VCaP (cell line): ENCODE measurements around the gene SUN5.

Experiments
- H3K27ac ChIP-seq: fragments of 450-650 bp; 2 replicates; pipeline ENCODE4 v1.5.1; 2017
- TF ChIP-seq, protein P1 (sequence below): fragments of 450-650 bp; conservative IDR thresholded peaks from 2 replicates; pipeline ENCODE4 v1.5.1; 2017; ENCODE audit warnings: mild to moderate bottlenecking, moderate library complexity

The SUN5 gene

DNA sequence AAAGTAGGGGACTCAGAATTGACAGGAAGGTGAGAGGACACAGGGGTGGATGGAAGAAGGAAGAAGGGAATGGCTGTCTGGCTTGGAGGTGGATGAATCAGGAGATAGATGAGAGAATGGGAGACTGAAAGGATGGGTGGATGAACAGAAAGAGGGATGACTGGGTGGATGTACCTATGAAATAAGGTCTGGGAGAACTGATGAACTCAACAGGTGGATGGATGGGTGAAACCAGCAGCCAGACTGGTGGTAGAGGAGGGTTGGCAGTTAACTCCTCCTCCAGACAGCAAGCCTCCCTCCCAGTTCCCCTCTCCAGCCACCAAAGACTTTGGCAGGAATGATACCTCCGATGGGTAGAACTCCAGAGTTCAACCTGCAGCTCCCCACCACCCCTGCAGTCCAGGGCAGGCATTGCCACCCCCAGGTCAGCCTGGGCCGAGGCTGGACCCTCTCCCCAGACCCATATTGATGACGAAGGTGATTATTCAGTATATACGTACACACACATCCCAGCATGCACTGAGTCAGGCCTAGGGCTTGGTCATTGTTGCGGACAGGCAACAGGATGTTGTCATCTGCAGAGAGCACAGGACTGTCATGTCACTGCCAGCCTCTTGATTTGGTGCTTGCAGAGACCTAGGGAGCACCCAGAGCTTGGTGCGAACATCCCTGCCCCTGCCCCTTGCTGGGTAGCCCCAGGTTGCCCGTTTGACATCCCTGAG is 2.0 kb downstream of the SUN5 start:
- TF ChIP-seq, protein P1, sequence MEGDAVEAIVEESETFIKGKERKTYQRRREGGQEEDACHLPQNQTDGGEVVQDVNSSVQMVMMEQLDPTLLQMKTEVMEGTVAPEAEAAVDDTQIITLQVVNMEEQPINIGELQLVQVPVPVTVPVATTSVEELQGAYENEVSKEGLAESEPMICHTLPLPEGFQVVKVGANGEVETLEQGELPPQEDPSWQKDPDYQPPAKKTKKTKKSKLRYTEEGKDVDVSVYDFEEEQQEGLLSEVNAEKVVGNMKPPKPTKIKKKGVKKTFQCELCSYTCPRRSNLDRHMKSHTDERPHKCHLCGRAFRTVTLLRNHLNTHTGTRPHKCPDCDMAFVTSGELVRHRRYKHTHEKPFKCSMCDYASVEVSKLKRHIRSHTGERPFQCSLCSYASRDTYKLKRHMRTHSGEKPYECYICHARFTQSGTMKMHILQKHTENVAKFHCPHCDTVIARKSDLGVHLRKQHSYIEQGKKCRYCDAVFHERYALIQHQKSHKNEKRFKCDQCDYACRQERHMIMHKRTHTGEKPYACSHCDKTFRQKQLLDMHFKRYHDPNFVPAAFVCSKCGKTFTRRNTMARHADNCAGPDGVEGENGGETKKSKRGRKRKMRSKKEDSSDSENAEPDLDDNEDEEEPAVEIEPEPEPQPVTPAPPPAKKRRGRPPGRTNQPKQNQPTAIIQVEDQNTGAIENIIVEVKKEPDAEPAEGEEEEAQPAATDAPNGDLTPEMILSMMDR, result no peak
- no peak overlapping the region for H3K27ac ChIP-seq

DNA sequence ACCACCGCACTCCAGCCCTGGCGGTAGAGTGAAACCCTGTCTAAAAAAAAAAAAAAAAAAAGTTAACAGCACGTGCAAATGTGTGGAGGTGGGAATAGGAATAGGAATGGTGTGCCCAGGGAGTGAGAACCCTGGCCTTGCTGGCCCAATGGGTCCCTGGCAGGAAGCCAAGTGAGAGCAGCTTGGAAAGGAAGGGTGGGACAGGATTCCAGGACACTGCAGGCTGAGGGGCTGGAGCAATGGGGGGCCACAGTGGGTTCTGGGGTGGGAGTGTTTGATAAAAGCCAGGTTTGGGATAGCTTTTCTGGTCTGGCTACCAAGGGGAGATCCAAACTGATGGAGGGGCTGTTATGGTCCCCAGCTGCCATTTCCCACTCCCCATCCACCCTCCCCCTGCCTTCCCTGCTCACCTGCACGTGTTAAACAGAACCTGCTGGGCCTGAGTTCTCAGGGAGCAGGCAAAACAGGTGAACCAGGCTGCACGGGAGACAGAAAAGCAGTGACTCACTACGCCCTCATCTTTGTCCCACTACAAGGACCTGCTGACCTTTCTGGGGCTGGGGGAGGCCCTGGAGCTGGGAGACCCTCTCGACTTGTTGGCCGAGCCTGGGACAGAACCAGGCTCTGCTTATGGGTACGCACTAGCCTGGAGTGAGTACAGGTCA is 3.3 kb downstream of the SUN5 start:
- H3K27ac ChIP-seq, result no peak overlapping the region
- TF ChIP-seq, protein P1, result no peak

DNA sequence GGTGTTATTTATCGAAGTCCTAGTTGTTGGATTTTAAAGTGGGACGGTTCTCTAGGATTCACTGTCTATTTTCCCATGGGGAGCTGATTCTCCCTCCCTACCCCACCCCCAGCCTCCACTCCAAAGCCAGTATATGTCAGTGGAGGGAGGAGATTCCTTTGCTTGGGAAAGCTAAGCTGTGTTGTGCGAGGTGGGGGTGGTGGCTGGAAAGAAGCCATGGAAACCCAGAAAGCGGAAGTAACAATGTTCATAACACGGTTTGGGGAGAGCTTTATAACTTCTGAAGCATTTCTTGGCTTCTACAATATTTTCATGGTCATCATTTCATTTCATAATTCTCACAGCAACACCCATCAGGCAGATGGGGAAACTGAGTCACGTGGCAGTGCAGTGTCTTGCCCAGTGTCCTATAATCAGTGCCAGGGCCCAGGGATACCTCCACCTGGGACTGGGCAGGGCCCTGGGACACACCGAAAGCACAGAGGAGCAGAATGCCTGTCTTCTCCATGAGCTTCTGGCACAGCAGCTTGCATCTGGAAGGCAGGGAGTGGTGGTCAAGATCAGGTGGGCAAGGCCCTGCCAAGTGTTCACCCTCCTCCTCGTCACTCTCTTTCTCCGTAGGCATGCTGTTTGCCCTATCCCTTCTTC is 4.5 kb downstream of the SUN5 start:
- no peak overlapping the region for H3K27ac ChIP-seq
- TF ChIP-seq, protein P1, result no peak

DNA sequence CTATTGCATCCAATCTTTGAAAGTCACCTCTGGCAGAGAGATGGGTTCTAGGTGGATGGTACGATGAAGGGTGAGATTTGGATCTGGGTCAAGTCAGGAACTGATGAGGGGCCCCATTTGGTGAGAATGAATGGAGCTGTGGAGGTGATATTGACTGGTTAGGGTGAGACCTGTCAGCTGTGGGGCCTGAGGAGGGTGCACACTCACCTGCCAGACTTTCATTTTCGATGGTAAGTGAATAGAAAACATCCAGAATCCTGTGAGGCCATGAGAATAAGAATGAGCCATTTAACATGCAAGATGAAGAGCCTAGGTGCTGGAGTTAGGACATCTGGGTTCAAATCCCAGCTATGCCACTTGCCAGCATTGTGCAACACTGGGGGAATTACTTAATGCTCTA is 6.8 kb downstream of the SUN5 start:
- TF ChIP-seq, protein P1, result no peak
- no peak overlapping the region for H3K27ac ChIP-seq

DNA sequence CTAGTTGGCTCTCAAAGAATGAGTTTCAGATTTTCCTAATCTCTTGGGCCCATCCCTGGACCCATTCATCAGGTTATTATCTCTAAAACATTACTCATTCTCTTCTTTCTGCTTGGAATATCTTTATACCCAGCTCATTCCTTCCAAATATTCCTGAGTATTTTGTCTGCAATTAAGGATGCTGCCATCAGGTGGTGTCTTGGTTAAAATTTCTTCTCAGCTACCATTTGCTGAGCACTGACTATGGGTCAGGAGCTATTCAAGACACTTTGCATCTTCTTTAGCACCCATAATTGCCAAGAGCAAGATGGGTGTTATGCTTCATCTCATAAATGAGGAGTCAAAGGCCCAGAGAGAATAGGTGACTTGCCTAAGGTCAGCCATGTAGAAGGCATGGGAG is 8.4 kb downstream of the SUN5 start:
- no peak overlapping the region for H3K27ac ChIP-seq
- TF ChIP-seq, protein P1, result no peak; the same call in 1 of the 2 replicates

DNA sequence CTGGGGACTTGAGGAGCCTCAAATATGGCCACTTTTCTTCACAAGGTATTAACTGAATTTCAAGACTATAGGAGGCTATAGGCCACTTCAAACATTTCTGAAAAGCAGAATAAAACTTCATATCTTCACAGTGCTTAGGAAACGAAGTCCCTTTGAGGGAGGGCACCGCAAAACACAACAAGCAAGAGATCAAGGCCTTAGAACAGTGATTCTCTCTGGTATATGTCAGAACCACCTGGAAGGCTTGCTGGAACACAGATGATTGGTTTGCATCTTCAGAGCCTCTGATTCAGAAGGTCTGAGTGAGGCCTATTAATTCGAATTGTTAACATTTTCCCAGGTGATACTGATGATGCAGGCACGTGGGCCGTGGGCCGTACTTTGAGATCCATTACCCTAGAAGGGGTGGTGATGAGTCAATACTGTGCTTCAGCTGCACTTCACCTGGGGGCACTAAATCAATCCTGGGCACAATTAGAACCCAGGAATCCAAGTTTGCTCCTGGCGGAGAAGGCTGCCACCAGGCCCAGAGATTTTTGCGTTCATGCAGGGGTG is 10.7 kb downstream of the SUN5 start:
- TF ChIP-seq, protein P1, result no peak

More for the DNA sequence above, 10.7 kb downstream of the SUN5 start:
- no peak overlapping the region for H3K27ac ChIP-seq
